RPMI8226 (cell line): ENCODE measurements around the gene GRM1.

ENCODE experiments used
- DNase-seq: peaks from one replicate; pipeline ENCODE4 v3.0.0-alpha.2; 2015

Gene GRM1

DNA sequence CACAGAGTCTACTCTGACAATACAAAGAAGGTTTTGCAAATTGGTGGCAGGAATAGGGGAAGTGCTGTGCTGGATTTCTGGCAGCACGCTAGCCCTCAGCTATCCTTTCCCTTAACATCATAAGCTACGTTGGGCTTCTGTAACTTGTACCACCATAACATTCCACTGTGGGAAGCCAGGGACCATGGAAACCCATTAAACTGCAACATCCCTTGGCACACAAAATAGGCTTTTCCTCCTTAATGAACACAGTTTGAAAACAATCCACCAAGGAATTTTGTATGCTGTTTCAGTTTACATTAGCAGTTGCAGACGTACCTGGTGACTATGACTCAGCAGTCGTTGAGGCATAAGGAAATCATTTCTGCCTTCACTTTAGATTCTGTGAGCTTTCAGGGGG, 310.9 kb downstream of the GRM1 start:
- DNase-seq: no peak

DNA sequence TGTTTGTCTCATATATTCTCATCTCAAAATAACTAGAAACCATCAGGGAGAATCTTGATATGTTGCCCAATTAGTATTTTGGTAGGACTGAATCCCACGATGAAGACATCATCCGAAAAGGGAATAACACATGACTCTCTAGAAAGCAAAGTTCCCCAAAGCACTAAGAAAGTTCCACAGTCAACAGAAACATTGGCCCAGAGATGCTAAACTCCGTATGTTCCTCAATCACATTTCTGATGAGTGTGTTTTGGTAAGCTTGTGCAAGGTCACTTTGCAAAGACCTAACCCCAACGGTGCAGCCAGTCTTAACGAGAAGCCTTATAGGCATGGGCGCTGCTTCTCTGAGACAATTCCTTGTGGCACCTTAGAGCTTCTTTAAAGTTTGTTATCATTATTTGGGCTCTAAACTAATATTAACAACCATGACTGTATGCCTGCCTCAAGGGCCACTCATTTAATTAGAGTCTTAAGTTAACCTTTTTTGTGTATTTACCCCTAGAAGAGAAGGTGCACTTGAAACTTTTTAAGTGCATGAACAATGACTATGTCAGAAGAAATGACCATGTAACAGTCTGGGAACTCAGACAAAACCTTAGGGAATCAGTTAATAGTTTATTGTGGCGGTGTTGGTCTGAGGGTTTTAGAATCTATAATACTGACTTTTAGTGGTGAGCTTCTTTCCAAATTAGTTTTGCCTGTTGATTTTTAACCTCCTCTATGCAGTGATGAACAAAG, 312.8 kb downstream of the GRM1 start:
- no peak for DNase-seq

DNA sequence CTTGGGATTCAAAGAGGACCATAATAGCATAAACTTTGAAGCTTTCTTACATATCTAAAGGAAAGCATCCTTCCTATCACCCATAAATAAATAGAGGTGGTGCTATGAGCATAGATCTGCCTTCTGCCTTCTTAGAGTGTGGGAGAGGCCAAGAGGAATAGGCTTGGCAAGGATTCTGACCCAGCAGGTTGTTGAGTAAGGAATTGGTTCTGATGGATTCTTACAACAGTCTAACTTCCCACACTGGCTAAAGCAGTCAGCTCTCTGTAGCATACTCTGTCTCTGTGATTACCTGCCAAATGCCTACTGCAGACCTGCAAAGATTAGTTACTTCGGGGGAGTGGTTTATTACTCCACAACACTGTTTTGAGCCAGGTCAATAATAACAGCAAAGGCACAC, 316.7 kb downstream of the GRM1 start:
- no peak for DNase-seq

DNA sequence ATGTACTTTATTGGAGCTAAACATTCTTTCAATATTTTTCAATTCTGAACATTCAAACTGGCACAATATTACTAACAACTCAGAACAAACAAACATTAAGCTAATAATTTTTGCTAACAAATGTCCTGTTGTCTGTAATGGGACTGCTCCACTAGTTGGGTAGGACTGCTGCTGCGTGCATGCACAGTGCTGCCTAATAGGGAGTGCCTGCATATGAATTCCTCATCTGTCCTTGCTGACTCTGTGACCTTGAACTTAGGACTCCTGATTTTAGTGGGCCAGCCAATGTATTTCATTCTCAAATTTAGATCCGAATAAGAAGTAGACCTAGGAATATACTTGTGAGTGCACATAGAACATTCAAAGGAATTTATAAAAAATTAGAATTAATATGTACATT, 318.2 kb downstream of the GRM1 start:
- DNase-seq: no peak

DNA sequence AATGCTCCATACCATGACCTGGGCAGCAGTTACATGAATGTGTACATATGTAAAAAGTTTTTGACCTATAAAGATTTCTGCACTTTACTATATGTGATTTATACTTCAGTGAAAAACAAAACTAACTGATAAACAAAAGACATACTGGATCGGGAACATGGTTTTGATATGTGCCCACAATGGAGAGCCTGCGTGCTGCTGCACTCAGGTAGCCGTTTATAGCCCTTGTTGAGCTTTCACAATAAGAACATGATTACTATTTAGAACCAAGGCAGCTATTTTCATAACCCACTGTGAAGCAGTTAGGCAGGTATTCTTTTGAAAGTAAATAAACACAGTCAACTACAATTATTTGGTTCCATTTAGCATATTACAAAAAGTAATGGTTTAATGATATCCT, 318.8 kb downstream of the GRM1 start:
- no peak for DNase-seq

DNA sequence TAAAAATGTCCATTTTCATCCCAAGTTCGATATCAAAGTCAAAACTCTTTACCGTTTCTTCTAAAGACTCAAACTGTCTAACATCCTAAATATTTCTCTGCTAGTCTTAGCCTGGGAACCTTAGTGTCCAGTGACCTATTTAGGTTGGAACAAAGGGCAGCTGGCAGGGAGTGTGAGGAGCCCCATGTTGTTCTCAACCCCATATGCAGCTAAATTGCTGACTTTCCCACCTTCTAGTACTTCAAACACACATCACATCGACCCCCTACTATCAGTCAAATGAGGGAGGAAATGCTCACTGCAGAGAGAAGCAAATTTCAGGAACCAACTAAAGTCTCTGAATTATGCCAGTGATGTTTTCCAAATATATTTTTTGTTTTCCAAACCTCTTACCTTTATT, 322.2 kb downstream of the GRM1 start:
- DNase-seq: no peak

DNA sequence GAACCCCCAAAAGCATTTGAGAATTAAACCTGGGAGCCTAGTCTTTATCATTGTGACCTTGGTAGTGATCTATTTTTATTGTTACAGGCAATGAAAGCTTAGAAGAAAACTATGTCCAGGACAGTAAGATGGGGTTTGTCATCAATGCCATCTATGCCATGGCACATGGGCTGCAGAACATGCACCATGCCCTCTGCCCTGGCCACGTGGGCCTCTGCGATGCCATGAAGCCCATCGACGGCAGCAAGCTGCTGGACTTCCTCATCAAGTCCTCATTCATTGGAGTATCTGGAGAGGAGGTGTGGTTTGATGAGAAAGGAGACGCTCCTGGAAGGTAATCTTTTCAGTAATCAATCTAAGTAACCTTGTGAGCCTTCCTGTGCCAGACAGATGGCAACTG, 323.3 kb downstream of the GRM1 start:
- no peak for DNase-seq

DNA sequence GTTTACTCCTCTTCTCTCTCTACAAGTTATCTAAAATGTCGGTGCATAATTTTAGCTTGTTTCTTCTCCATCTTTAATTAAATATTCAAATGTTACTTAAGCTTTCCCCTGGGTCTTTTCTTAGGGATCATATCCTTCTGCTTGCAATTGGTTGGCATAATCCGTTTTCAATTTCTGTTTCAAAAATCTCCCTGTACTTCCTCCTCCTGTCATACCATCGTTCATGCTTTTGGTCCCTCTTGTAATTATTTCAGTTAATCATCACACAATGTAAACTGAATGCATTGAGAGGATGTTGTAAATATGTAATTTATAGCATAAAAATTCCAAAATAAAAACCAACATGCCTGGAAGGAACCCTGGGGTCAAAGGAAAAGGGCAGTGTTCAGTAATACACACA, 325.6 kb downstream of the GRM1 start:
- DNase-seq: no peak

DNA sequence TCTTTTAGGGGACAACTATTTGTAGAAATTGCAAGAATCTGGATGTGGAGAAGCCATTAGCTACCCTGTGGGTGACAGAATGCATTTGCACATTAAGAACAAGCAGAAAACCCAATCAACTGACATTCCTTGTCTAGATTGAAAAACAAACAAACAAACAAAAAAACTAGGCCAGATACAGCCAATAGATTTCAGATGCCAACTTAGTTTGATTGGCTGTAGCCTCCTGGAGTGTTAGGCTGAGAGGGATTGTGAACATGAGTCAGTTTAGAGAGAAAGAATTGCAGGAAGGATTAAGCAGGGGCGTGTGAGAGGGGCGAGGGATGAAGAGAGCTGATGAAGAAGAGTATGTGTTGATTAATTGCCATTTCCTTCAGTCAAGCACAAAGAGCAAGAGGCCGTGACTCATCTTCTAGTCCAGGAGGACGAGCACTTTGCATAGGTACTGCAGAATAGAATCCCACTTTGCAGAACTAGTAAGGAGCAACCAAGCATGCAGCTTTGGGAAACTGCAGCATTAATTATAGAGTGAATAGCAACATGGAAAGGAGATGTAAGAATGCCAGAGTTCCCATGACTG, 326.7 kb downstream of the GRM1 start:
- DNase-seq: no peak

DNA sequence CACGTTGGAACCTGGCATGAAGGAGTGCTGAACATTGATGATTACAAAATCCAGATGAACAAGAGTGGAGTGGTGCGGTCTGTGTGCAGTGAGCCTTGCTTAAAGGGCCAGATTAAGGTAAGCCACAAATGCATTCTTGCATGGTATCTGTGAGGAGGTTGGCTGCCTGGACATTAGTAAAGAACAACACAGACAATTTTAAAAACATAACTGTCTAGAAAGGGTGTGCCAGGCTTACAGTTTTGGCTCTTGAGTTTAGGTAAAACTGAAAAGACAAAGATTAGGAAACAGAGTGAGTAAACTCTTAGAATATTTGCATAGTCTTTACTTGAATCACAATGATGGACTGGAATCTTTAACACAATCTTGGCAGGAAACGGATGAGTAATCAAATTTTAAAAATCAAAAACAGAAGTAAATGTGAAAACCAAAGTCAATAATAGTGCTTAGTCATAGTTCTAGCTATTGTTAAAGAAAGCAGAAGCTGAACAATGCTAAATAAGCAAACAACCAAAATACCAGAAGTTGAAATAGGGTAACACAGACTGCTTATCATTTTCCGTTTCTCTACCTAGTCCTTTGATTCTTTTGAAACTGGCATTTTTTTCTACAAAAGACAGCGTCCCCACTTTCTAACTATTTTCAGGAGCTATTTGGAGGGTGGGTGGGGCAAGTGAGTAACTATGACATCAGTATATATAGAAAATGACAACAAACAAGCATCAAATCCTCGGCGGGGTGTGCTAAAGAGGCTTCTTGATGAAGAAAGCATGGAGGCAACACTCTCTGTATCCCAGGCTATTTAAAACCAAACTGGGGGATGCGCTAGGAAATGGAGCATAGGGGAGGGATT, 328.9 kb downstream of the GRM1 start:
- DNase-seq: peak; percentile 18

DNA sequence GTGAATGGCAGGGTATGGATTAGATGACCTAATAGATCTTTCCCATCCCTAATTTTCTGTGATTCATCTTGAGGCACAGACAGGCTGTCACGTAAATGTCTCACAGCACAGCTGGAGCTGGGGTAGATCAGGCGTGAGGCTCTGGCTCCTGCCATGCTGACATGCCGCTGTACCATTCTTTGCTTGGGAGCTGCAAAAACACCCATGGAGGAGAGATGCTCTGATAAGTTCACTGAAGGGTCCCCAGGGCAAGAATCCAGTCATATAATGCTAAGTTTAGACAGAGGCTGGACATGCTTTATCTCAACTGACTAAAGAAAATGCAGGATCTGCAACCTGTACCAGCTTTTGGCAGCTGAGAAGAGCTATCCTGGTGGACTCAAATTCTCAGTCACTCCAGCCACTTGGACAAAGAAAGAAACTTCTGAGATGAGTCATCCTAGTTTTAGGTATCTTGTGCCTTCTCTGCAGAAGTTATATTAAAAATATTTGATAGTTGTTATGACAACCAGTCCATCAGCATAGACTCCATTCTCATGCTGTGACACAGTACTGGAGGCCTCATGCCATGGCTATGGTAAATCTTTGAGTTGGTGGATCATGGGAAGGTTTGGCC, 329.7 kb downstream of the GRM1 start:
- no peak for DNase-seq

DNA sequence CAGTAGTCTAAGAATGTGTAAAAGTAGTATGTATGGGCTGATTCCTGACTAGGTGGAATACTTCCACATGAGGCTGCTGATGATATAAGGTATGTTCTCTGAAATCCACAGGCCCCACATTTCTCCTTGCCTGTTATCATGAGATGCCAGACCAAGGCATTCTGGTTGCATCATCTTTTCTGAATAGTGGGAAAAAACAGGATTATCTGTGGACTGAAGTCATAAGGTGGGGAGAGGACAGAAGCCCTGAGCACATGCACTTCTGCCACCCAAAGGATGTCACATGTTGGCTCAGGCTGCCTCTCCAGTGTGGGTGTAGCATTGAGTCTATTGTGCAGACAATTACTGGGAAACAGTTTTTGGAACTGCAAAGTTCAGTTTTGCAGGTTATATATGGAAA, 330.3 kb downstream of the GRM1 start:
- DNase-seq: no peak

DNA sequence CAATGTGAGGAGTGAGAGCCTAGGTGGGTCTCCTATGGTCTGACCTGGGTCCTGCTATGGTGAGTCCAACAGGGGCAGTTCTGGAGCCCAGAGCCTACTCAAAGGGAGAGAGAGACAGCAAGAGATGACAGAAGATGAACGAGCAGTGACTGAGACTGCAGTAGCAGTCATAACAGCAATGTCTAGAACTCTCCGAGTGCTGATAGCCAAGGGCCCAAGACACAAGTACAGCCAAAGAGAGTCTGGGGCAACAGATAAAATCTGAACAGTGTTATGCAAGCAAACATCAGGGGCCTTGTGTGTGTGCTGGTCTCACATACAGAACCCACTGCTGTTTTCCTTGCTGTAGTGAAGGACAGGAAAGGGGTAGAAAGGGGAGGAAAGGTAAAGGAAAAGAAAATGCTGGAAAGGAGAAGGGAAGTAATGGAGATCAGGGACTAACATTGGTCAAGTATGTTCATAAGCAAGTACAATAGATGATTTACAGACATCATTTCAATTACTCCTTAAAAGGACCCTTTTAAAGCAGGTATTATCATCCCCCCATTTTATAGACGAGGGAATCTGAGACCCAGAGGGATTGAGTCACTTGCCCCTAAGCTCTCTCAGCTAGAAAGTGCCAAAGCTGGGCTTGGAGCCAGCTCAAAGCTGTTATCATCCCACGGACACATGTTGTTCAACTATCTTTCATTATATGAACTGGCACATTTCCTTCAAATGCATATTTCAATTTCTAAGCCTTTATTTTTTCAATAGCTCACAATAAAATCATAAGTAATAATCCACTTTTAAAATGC, 332.5 kb downstream of the GRM1 start:
- DNase-seq: no peak

DNA sequence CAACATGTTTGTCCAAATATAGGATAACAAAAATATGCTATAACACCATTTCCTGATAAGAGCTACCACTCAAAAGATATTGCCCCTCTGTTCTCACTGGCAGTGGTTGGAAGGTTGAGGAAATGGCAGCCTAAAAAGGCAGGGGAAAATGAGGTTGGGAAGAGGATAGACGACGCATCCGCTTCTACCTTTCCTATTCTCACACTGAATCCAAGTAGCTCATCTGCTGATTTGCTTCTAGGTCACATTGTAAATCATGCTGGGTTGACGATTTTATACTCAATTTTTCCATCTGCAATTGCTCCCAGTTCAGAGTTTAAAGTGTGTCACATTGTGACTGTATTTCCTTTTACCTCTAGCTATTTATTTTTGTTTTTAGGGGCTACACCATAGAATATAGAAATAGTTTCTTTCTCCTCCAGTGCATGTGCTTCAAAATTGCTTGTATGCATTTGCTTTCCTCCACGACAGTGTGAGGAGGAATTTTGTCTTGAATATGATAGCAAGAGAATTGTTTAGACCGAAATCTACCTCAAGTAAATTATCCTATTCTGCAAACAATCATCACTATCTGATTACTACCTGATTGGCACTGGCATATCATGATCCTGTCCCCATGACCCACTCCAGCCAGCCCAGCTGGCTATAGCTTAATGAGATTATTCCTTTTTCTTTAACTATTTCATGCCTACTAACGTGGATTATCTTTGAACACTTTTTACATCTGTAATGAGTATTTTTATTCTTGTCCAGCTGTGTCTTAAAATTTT, 335.2 kb downstream of the GRM1 start:
- DNase-seq: no peak

DNA sequence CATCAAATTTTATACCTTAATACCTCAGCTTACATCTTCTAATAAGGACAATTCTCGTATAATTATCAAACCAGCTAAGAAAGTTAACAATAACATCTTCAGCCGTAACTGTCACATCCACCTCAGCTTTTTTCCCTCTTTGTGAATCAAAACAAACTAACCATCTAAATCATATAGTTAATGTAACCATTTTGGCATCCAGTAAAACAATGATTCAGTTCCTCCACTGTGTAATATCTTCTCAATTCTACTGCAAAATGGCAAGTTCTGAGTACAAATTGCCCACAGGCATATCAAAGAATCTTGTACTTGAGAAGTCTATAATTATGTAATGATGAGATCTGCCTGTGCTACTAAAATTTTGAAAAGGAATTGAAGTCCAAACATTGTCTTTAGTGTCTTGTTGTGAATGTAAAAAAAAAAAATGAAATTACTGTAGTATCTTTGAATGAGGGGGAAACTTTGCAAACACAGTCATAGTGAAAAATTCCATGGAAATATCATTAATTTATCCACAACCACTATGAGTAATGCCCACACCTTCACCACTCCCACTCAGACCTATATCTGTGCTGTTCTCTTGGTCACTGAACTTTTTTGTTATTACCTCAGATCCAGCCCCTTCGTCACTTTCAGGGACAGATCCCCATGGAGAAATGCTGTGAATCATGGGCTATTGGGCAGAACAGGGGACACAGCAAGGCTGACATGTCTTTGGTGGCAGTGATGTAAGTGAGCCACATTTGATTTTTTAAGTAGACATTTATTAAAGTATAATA, 336.1 kb downstream of the GRM1 start:
- no peak for DNase-seq

DNA sequence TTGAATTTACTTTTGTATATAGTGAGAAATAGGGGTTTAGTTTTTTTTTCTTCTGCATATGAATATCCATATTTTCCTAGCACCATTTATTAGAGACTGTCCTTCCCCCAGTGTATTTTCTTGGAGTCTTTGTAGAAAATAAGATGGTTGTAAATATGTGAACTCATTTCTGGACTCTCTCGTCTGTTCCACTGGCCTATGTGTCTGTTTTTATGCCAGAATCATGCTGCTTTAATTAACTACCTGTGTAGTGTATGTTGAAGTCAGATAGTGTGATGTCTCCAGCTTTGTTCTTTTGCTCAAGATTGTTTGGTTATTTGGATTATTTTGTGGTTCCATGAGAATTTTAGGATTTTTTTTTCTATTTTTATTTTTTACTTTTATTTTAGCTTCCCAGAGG, 338.2 kb downstream of the GRM1 start:
- no peak for DNase-seq

DNA sequence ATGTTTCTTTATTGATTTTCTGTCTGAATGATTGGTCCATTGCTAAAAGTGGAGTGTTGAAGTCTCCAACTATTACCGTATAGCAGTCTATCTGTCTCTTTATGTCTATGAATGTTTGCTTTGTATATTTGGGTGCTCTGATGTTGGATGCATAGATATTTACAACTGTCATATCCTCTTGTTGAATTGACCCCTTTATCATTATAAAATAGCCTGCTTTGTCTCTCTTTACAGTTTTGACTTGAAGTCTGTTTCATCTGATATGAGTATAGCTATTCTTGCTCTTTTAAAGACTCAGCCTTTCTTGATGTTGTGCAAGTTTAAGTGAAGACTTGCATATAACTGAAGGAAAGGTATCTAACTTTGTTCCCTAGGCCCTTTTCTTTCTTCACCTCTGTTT, 341.0 kb downstream of the GRM1 start:
- DNase-seq: no peak

DNA sequence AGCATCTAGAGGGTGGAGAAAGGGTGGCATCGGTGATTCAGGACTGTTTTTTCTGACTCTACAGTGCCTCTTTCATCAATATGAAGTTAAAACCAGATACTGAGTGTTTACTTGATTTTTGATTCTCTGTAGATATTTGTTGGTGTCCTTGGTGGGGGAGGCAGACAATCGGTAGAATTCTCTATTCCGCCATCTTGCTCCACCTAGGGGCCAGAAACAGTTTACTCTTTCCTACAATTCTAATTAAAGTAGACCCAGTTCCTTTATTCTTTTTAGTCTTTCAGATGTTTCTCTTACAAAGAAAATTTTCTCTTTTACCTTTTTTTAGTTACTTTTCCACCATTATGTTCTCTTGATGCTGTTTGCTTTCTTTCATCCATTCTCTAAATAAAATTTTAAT, 352.6 kb downstream of the GRM1 start:
- no peak for DNase-seq

DNA sequence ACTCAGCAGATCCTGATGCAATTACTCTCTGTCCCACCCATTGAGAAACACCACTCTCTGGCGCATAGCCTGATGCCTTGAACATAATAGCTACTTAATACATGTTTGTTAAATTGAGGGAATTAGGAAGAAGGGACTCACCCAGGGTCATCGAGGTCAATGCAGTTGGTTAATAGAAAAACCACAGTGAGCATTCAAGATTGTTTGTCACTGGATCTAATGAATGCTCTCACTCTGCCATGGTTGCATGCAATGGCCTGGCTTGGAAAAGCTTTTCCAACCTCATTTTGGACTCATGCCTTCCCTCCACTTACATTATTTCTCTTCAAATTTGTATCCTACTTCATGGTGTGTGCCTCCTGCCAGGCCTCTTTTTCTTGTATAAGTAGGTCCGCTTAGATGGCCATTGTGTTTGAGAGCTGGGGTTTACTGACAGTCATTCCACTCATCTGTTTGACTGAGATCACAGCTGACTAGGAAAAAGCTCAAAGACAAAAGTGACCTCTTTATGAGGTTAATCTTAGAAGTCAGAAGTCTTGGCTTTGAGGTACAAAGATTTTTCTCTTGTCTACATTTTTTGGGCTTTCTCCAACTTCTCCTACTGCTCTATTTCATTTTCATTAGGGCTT, 360.0 kb downstream of the GRM1 start:
- DNase-seq: no peak

DNA sequence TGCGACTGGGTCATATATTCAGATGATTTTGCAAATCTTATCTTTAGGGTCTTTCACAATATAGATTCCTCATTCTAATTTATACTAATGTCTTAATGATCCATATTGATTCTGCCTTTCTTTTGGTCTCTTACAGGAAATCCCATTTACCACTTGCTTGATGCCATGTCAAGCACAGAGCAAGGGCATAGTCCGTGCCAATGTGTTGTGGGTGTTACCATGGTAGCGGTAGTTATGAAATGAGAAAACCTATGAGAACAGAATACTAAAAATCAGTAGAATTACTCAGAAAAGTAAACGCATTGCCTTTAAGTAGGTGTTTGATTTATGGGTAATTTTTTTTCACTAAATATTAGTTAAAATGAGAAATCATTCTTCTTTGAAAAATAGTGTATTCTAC, 360.9 kb downstream of the GRM1 start:
- DNase-seq: no peak

DNA sequence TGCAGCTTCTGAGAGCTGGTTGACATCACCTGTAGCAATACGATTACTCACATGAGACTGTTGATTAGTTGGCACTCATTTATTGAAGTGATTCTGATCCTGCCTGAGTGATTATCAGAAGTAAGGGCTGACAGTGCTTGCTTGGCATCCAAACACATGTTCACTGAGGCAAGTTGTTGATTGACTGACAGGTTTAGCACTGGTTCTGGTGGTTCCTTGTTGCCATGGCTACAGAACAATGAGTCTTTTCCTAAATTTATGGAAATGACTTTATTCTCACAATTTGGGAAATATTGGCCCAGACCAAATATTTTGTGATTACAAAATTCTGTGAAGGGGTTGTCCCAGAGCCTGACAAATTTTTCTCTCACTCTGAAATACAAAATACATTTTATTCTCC, 368.8 kb downstream of the GRM1 start:
- DNase-seq: no peak
